ENCODE data around the gene PIP5K1C. TPM values are rescaled to one million over a fixed set of nuclear protein-coding genes. Genes with fewer than 3 reads are reported as not detected.
A peak's percentile ranks its signal among the peaks of the same experiment; 100 is the strongest.

PIP5K1C gene
- total RNA-seq, 1 donor from 2014 or later: 42.0 TPM

GRCh38 chr19:3617463-3617862, 82.8 kb downstream of the PIP5K1C start:
- H3K79me2 ChIP-seq (ENCODE audit: insufficient read depth, low read length): peaks cover 3% of the 10 kb centered on the region
- no peak overlapping the region for H3K9ac ChIP-seq (ENCODE audit: low read length)
- no peaks in the 10 kb centered on the region for H3K27me3 ChIP-seq (ENCODE audit: insufficient read depth, low read length)
- no peak for DNase-seq (ENCODE audit: low read depth)
- H3K4me3 ChIP-seq (ENCODE audit: insufficient read depth, low read depth, low read length): no peak overlapping the region
- no peak overlapping the region for H3K4me2 ChIP-seq (ENCODE audit: low read length)
- H3K36me3 ChIP-seq (ENCODE audit: insufficient read depth, low read length): no peaks in the 10 kb centered on the region
- no peak overlapping the region for H3K27ac Mint-ChIP-seq (ENCODE audit: unreplicated experiment)
- no peak overlapping the region for H2AFZ ChIP-seq (ENCODE audit: low read depth, low read length)
- H3K27ac ChIP-seq (ENCODE audit: low read depth, low read length): no peak overlapping the region
- H3K9me3 Mint-ChIP-seq (ENCODE audit: unreplicated experiment): no peaks in the 10 kb centered on the region
- H3K4me1 ChIP-seq (ENCODE audit: insufficient read depth, low read length): no peaks in the 10 kb centered on the region
- TF ChIP-seq CTCF (IDR thresholded peaks at IDR 0.05; ENCODE audit: insufficient read depth, low read depth, low read length) (no peak), EZH2 (IDR thresholded peaks at IDR 0.05; ENCODE audit: insufficient read depth, low read length) (no peak)
- no peak for FAIRE-seq
- peaks cover 5% of the 10 kb centered on the region for H4K20me1 ChIP-seq (ENCODE audit: insufficient read depth, low read length)
- H3K4me3 Mint-ChIP-seq (ENCODE audit: unreplicated experiment): no peak overlapping the region
- no peaks in the 10 kb centered on the region for H3K4me1 Mint-ChIP-seq (ENCODE audit: low read depth, unreplicated experiment)
- H3K36me3 Mint-ChIP-seq (ENCODE audit: low read depth, unreplicated experiment): peaks cover 6% of the 10 kb centered on the region
- no peaks in the 10 kb centered on the region for H3K27me3 Mint-ChIP-seq (ENCODE audit: low read depth, unreplicated experiment)
- H3K9me3 ChIP-seq (ENCODE audit: insufficient read depth, low read depth, low read length): no peaks in the 10 kb centered on the region

GRCh38 chr19:3615524-3616135, 84.6 kb downstream of the PIP5K1C start:
- H2AFZ ChIP-seq (ENCODE audit: low read depth, low read length): no peak overlapping the region
- FAIRE-seq: no peak
- Mint-ChIP-seq H3K9me3 (ENCODE audit: unreplicated experiment) (no peaks in the 10 kb centered on the region), H3K4me1 (ENCODE audit: low read depth, unreplicated experiment) (no peaks in the 10 kb centered on the region), H3K27me3 (ENCODE audit: low read depth, unreplicated experiment) (no peaks in the 10 kb centered on the region), H3K4me3 (ENCODE audit: unreplicated experiment) (no peak overlapping the region), H3K36me3 (ENCODE audit: low read depth, unreplicated experiment) (peaks cover 8% of the 10 kb centered on the region), H3K27ac (ENCODE audit: unreplicated experiment) (peak overlapping the region; percentile 26)
- H3K27ac ChIP-seq (ENCODE audit: low read depth, low read length): no peak overlapping the region
- TF ChIP-seq EZH2 (IDR thresholded peaks at IDR 0.05; ENCODE audit: insufficient read depth, low read length): no peak
- no peak for TF ChIP-seq CTCF (IDR thresholded peaks at IDR 0.05; ENCODE audit: insufficient read depth, low read depth, low read length)
- no peaks in the 10 kb centered on the region for H4K20me1 ChIP-seq (ENCODE audit: insufficient read depth, low read length)
- no peak for DNase-seq (ENCODE audit: low read depth)
- H3K9ac ChIP-seq (ENCODE audit: low read length): no peak overlapping the region
- no peaks in the 10 kb centered on the region for H3K9me3 ChIP-seq (ENCODE audit: insufficient read depth, low read depth, low read length)
- H3K79me2 ChIP-seq (ENCODE audit: insufficient read depth, low read length): no peaks in the 10 kb centered on the region
- no peaks in the 10 kb centered on the region for H3K4me1 ChIP-seq (ENCODE audit: insufficient read depth, low read length)
- H3K27me3 ChIP-seq (ENCODE audit: insufficient read depth, low read length): no peaks in the 10 kb centered on the region
- no peak overlapping the region for H3K4me3 ChIP-seq (ENCODE audit: insufficient read depth, low read depth, low read length)
- no peaks in the 10 kb centered on the region for H3K36me3 ChIP-seq (ENCODE audit: insufficient read depth, low read length)
- H3K4me2 ChIP-seq (ENCODE audit: low read length): no peak overlapping the region

- peaks cover 5% of the 10 kb centered on the region for H4K20me1 ChIP-seq (ENCODE audit: insufficient read depth, low read length)
- Mint-ChIP-seq H3K27me3 (ENCODE audit: low read depth, unreplicated experiment) (no peaks in the 10 kb centered on the region), H3K36me3 (ENCODE audit: low read depth, unreplicated experiment) (peaks cover 11% of the 10 kb centered on the region), H3K4me1 (ENCODE audit: low read depth, unreplicated experiment) (no peaks in the 10 kb centered on the region), H3K4me3 (ENCODE audit: unreplicated experiment) (no peak overlapping the region), H3K9me3 (ENCODE audit: unreplicated experiment) (no peaks in the 10 kb centered on the region), H3K27ac (ENCODE audit: unreplicated experiment) (no peak overlapping the region)
- H3K4me3 ChIP-seq (ENCODE audit: insufficient read depth, low read depth, low read length): no peak overlapping the region
- TF ChIP-seq EZH2 (IDR thresholded peaks at IDR 0.05; ENCODE audit: insufficient read depth, low read length): no peak
- no peak for TF ChIP-seq CTCF (IDR thresholded peaks at IDR 0.05; ENCODE audit: insufficient read depth, low read depth, low read length)
- H3K36me3 ChIP-seq (ENCODE audit: insufficient read depth, low read length): no peaks in the 10 kb centered on the region
- no peak overlapping the region for H3K9ac ChIP-seq (ENCODE audit: low read length)
- H3K4me1 ChIP-seq (ENCODE audit: insufficient read depth, low read length): no peaks in the 10 kb centered on the region
- no peak overlapping the region for H3K27ac ChIP-seq (ENCODE audit: low read depth, low read length)
- H3K9me3 ChIP-seq (ENCODE audit: insufficient read depth, low read depth, low read length): no peaks in the 10 kb centered on the region
- H3K27me3 ChIP-seq (ENCODE audit: insufficient read depth, low read length): no peaks in the 10 kb centered on the region
- no peak overlapping the region for H2AFZ ChIP-seq (ENCODE audit: low read depth, low read length)
- DNase-seq (ENCODE audit: low read depth) (no peak), FAIRE-seq (no peak)
- no peak overlapping the region for H3K4me2 ChIP-seq (ENCODE audit: low read length)
- no peaks in the 10 kb centered on the region for H3K79me2 ChIP-seq (ENCODE audit: insufficient read depth, low read length)
Measured at GRCh38 chr19:3614858-3615505, 85.3 kb downstream of the PIP5K1C start.

All from astrocyte (in vitro differentiated cells and primary cell).